SK-N-SH (cell line): ENCODE measurements around the gene SCNN1B. TPM values are rescaled to one million over a fixed set of nuclear protein-coding genes. Genes with fewer than 3 reads are reported as not detected.

Experiments used
- CTCF ChIA-PET: fragments of 300-600, 350-600 bp; formaldehyde crosslinking; extraction: SDS; loops from one replicate; lab custom pipeline; 2021; lab: Yijun Ruan, JAX
- POLR2A ChIA-PET: fragments of 350-600 bp; sonication (Branson Sonifier 250); formaldehyde crosslinking; extraction: SDS; loops from one replicate; lab custom pipeline; 2020; ENCODE audit warnings: antibody characterized with exemption, inconsistent platforms; lab: Yijun Ruan, JAX
- DNase-seq: peaks from one replicate; pipeline ENCODE4 v3.0.0; 2012
- H2AFZ ChIP-seq: fragments of 200-600 bp; sonication (generic); 2 replicates; pipeline ENCODE4 v1.8.1; 2016; ENCODE audit warnings: antibody characterized with exemption, mild to moderate bottlenecking, low read depth
- H3F3A ChIP-seq: fragments of 200-600 bp; sonication (generic); replicated peaks from 2 replicates; pipeline ENCODE3; 2016; ENCODE audit warnings: antibody characterized with exemption, mild to moderate bottlenecking; ENCODE audit not compliant: insufficient read depth
- H3K27ac ChIP-seq, 2 experiments: fragments of 200-500 bp in 1 of 2; fragments of 200-600 bp in 1 of 2; sonication (Bioruptor generic) in 1 of 2; sonication (generic), shearing (Covaris generic) in 1 of 2; 2 replicates each; pipeline versions ENCODE4 v1.5.1 to v1.6.1; 2014 to 2016; ENCODE audit warnings: low read depth in 2 of 2, inconsistent platforms in 1 of 2, low read length in 1 of 2, mild to moderate bottlenecking in 1 of 2, mixed read lengths in 1 of 2
- H3K27me3 ChIP-seq: fragments of 200-600 bp; sonication (generic), shearing (Covaris generic); 2 replicates; pipeline ENCODE4 v1.6.1; 2016; ENCODE audit warnings: mixed run types; ENCODE audit not compliant: insufficient read depth
- H3K36me3 ChIP-seq, 2 experiments: fragments of 200-500 bp in 1 of 2; fragments of 200-600 bp in 1 of 2; sonication (Bioruptor generic) in 1 of 2; sonication (generic) in 1 of 2; replicated peaks in 1 of 2; 2 replicates each; pipeline versions ENCODE3 to v1.5.1; 2014 to 2016; ENCODE audit warnings: low read length in 1 of 2, mild to moderate bottlenecking in 1 of 2; ENCODE audit not compliant: insufficient read depth in 2 of 2, control insufficient read depth in 1 of 2
- H3K4me1 ChIP-seq, 2 experiments: fragments of 200-500 bp in 1 of 2; fragments of 200-600 bp in 1 of 2; sonication (Bioruptor generic) in 1 of 2; sonication (generic), shearing (Covaris generic) in 1 of 2; 2 replicates each; pipeline versions ENCODE4 v1.5.1 to v1.6.1; 2014 to 2016; ENCODE audit warnings: low read depth in 1 of 2, low read length in 1 of 2, mixed run types in 1 of 2; ENCODE audit not compliant: insufficient read depth in 2 of 2, control insufficient read depth in 1 of 2
- H3K4me2 ChIP-seq: fragments of 200-600 bp; sonication (generic), shearing (Covaris generic); 2 replicates; pipeline ENCODE4 v1.6.1; 2017; ENCODE audit warnings: mixed run types
- H3K4me3 ChIP-seq, 2 experiments: fragments of 200-500 bp in 1 of 2; fragments of 200-600 bp in 1 of 2; sonication (Bioruptor generic) in 1 of 2; sonication (generic), shearing (Covaris generic) in 1 of 2; 2 replicates each; pipeline versions ENCODE4 v1.5.1 to v1.8.1; 2014 to 2016; ENCODE audit warnings: low read depth in 2 of 2, inconsistent platforms in 1 of 2, low read length in 1 of 2, mild to moderate bottlenecking in 1 of 2, mixed read lengths in 1 of 2, moderate library complexity in 1 of 2
- H3K79me2 ChIP-seq: fragments of 200-600 bp; sonication (generic); 2 replicates; pipeline ENCODE4 v1.8.1; 2017; ENCODE audit warnings: mild to moderate bottlenecking; ENCODE audit not compliant: insufficient read depth
- H3K9ac ChIP-seq: fragments of 200-600 bp; sonication (generic); 2 replicates; pipeline ENCODE4 v1.6.1; 2017; ENCODE audit warnings: mixed run types
- H3K9me2 ChIP-seq: fragments of 200-600 bp; sonication (generic); 2 replicates; pipeline ENCODE4 v1.6.1; 2017; ENCODE audit warnings: mixed run types
- H3K9me3 ChIP-seq: fragments of 200-600 bp; sonication (generic); 2 replicates; pipeline ENCODE4 v1.6.1; 2017; ENCODE audit warnings: mixed run types, mild to moderate bottlenecking, moderate library complexity
- H4K20me1 ChIP-seq: fragments of 200-600 bp; sonication (generic); 2 replicates; pipeline ENCODE4 v1.6.1; 2017; ENCODE audit warnings: mild to moderate bottlenecking, mixed run types; ENCODE audit not compliant: insufficient read depth
- FOXJ3 ChIP-seq: sonication (generic); formaldehyde crosslinking; IDR thresholded peaks from 2 replicates; pipeline ENCODE4 v1.5.1; 2020; ENCODE audit warnings: mild to moderate bottlenecking, missing genetic modification reagents
- FOXM1 ChIP-seq: IDR thresholded peaks from 2 replicates; pipeline ENCODE4 v1.4.0; 2012; ENCODE audit warnings: low read depth, mild to moderate bottlenecking
- MEF2A ChIP-seq: IDR thresholded peaks from 2 replicates; pipeline ENCODE4 v1.4.0; 2012; ENCODE audit warnings: low read depth, borderline replicate concordance
- NRF1 ChIP-seq: IDR thresholded peaks from 2 replicates; pipeline ENCODE4 v1.6.1; 2012; ENCODE audit warnings: low read depth, mild to moderate bottlenecking, low read length
- RCOR1 ChIP-seq: fragments of 150-350 bp; IDR thresholded peaks from 2 replicates; pipeline ENCODE4 v1.6.1; 2017; ENCODE audit warnings: antibody characterized with exemption, low read length
- REST ChIP-seq: IDR thresholded peaks from 2 replicates; pipeline ENCODE4 v1.6.1; 2012; ENCODE audit warnings: mild to moderate bottlenecking, low read depth, low read length, moderate library complexity
- TEAD4 ChIP-seq: IDR thresholded peaks from 2 replicates; pipeline ENCODE4 v1.4.0; 2012; ENCODE audit warnings: mild to moderate bottlenecking, borderline replicate concordance; ENCODE audit not compliant: insufficient read depth
- USF1 ChIP-seq: IDR thresholded peaks from 2 replicates; pipeline ENCODE4 v1.4.0; 2012; ENCODE audit warnings: low read depth, borderline replicate concordance
- WGBS: methylation state at CpG from one replicate; pipeline ENCODE4 v1.1.6; 2017; ENCODE audit warnings: low lambda C conversion rate; 5-methylcytosine and 5-hydroxymethylcytosine counted together
- polyA plus RNA-seq, 3 experiments: library from polyadenylated mRNA; depleted of rRNA; stranded (reverse); fragments of >200 nt; gene quantifications; 2 replicates each; pipeline ENCODE4 v1.2.3, GENCODE V29; 2012

The SCNN1B gene
- polyA plus RNA-seq, 1 of the 3 experiments (the other 2 are of a cell fraction): not detected

GRCh38 chr16:23391381-23392222 is 89.5 kb downstream of the SCNN1B start:
- POLR2A ChIA-PET: no interaction called here
- H3K9me3 ChIP-seq: no peaks in the 10 kb centered on the region
- no peak overlapping the region for H2AFZ ChIP-seq
- H3K79me2 ChIP-seq: no peaks in the 10 kb centered on the region
- 97% methylated on average over 16 of the region's 17 CpGs for WGBS
- H3K9ac ChIP-seq: no peak overlapping the region
- no peaks in the 10 kb centered on the region for H3K9me2 ChIP-seq
- CTCF ChIA-PET: interaction anchor here (0.7 to 2.1 kb wide), 3 partner anchors 43 to 209 kb away, joined by 3 to 11 read pairs (median 6); partner anchors contain the start of gene SCNN1G
- no peaks in the 10 kb centered on the region for H4K20me1 ChIP-seq
- no peak overlapping the region for H3K4me2 ChIP-seq
- no peak for DNase-seq
- no peaks in the 10 kb centered on the region for H3K27me3 ChIP-seq
- H3F3A ChIP-seq: no peaks in the 10 kb centered on the region
- H3K4me1 ChIP-seq: peaks cover 0 to 2% of the 10 kb centered on the region in 2 experiments; a peak in 1 of 4 replicates
- H3K4me3 ChIP-seq: no peak overlapping the region
- no peak overlapping the region for H3K27ac ChIP-seq
- peaks cover 21 to 26% of the 10 kb centered on the region in 2 experiments for H3K36me3 ChIP-seq
- TF ChIP-seq RCOR1: no peak
- TF ChIP-seq MEF2A: no peak

- Histone ChIP-seq H3K36me3 (peaks cover 21 to 32% of the 10 kb centered on the region in 2 experiments), H3K27ac (no peak overlapping the region), H3K4me3 (no peak overlapping the region), H3K27me3 (no peaks in the 10 kb centered on the region), H3K4me1 (peaks cover 0 to 2% of the 10 kb centered on the region in 2 experiments; a peak in 1 of 4 replicates), H3K79me2 (no peaks in the 10 kb centered on the region)
- WGBS: 100% methylated on average over 5 of the region's 6 CpGs
- POLR2A ChIA-PET: no interaction called here
- CTCF ChIA-PET: interaction anchor here (0.7 to 2.1 kb wide), 2 partner anchors 111 to 209 kb away, joined by 3 to 11 read pairs; partner anchors contain the start of gene SCNN1G
- TF ChIP-seq NRF1: no peak
- no peak for TF ChIP-seq FOXM1
- TF ChIP-seq FOXJ3 (CRISPR knock-in tag): no peak
- no peak for TF ChIP-seq USF1
- TF ChIP-seq REST: no peak
- TF ChIP-seq TEAD4: no peak
- TF ChIP-seq, all 33 proteins: peak for 0
- H3K4me2 ChIP-seq: no peak overlapping the region
- H3K9me2 ChIP-seq: no peaks in the 10 kb centered on the region
- H4K20me1 ChIP-seq: no peaks in the 10 kb centered on the region
- no peak for DNase-seq
- no peak overlapping the region for H3K9ac ChIP-seq
- no peaks in the 10 kb centered on the region for H3K9me3 ChIP-seq
- no peak overlapping the region for H2AFZ ChIP-seq
- H3F3A ChIP-seq: no peaks in the 10 kb centered on the region
Measured at GRCh38 chr16:23392223-23392600, 90.1 kb downstream of the SCNN1B start.
